HepG2 (cell line): ENCODE measurements around the gene GNRH2. TPM values are rescaled to one million over a fixed set of nuclear protein-coding genes. Genes with fewer than 3 reads are reported as not detected.
A peak's percentile ranks its signal among the peaks of the same experiment; 100 is the strongest.

Experiments
- ARID2 ChIP-seq: sonication (generic); formaldehyde crosslinking; IDR thresholded peaks from 2 replicates; pipeline ENCODE4 v1.8.1; 2022; ENCODE audit warnings: mild to moderate bottlenecking, missing genetic modification reagents, borderline replicate concordance
- CBX2 ChIP-seq, 2 experiments: fragments of 200-600 bp in 1 of 2; sonication (generic); formaldehyde crosslinking in 1 of 2; IDR thresholded peaks; 2 replicates each; pipeline versions ENCODE4 v1.7.0 to v1.8.1; 2018 to 2022; ENCODE audit warnings: low read depth in 2 of 2, low read length in 1 of 2, mild to moderate bottlenecking in 1 of 2, missing genetic modification reagents in 1 of 2
- CEBPB ChIP-seq: IDR thresholded peaks from 2 replicates; pipeline ENCODE4 v1.6.1; 2011; ENCODE audit warnings: low read depth, low read length, improper control_type of control experiment, borderline replicate concordance
- EED ChIP-seq: sonication (generic); formaldehyde crosslinking; IDR thresholded peaks from 2 replicates; pipeline ENCODE4 v1.5.0; 2020; ENCODE audit warnings: mild to moderate bottlenecking, missing genetic modification reagents
- HDAC2 ChIP-seq: sonication (generic); formaldehyde crosslinking; IDR thresholded peaks from 2 replicates; pipeline ENCODE4 v1.4.0; 2020; ENCODE audit warnings: missing genetic modification reagents
- NFRKB ChIP-seq: fragments of 450-650 bp; IDR thresholded peaks from 2 replicates; pipeline ENCODE4 v1.6.1; 2017
- NFYB ChIP-seq: sonication (generic); formaldehyde crosslinking; IDR thresholded peaks from 2 replicates; pipeline ENCODE4 v1.4.0; 2020; ENCODE audit warnings: missing genetic modification reagents
- NONO ChIP-seq, 2 experiments: fragments of 450-650 bp in 1 of 2; sonication (generic) in 1 of 2; formaldehyde crosslinking in 1 of 2; IDR thresholded peaks in 1 of 2; conservative IDR thresholded peaks in 1 of 2; 2 replicates each; pipeline versions ENCODE4 v1.6.1 to v1.8.0; 2017 to 2022; ENCODE audit warnings: mild to moderate bottlenecking in 1 of 2, missing genetic modification reagents in 1 of 2, moderate library complexity in 1 of 2
- POLR2G ChIP-seq: fragments of 200-400 bp; formaldehyde crosslinking; IDR thresholded peaks from 2 replicates; pipeline ENCODE4 v1.6.1; 2018; ENCODE audit warnings: mild to moderate bottlenecking, low read depth, low read length, moderate library complexity
- SNAPC2 ChIP-seq: sonication (generic); formaldehyde crosslinking; IDR thresholded peaks from 2 replicates; pipeline ENCODE4 v1.8.1; 2022; ENCODE audit warnings: mild to moderate bottlenecking, missing genetic modification reagents
- TEAD3 ChIP-seq: optimal IDR thresholded peaks from 2 replicates; pipeline ENCODE3; 2016; ENCODE audit warnings: borderline replicate concordance
- YEATS4 ChIP-seq: sonication (generic); formaldehyde crosslinking; IDR thresholded peaks from 2 replicates; pipeline ENCODE4 v1.4.0; 2020; ENCODE audit warnings: missing genetic modification reagents, borderline replicate concordance
- ZNF160 ChIP-seq: sonication (generic); formaldehyde crosslinking; IDR thresholded peaks from 2 replicates; pipeline ENCODE4 v1.8.0; 2022; ENCODE audit warnings: mild to moderate bottlenecking, inconsistent platforms, missing genetic modification reagents
- ZNF747 ChIP-seq: sonication (generic); formaldehyde crosslinking; IDR thresholded peaks from 2 replicates; pipeline ENCODE4 v1.8.1; 2023; ENCODE audit warnings: missing genetic modification reagents, mild to moderate bottlenecking, borderline replicate concordance
- ZNF768 ChIP-seq: sonication (generic); formaldehyde crosslinking; IDR thresholded peaks from 2 replicates; pipeline ENCODE4 v1.4.0; 2020; ENCODE audit warnings: missing genetic modification reagents
- ZNF776 ChIP-seq: sonication (generic); formaldehyde crosslinking; IDR thresholded peaks from 2 replicates; pipeline ENCODE4 v1.4.0; 2020; ENCODE audit warnings: mild to moderate bottlenecking, missing genetic modification reagents
- ZZZ3 ChIP-seq: sonication (generic); formaldehyde crosslinking; IDR thresholded peaks from 2 replicates; pipeline ENCODE4 v1.4.0; 2020; ENCODE audit warnings: missing genetic modification reagents, mild to moderate bottlenecking, borderline replicate concordance
- polyA plus RNA-seq, 8 experiments: library from polyadenylated mRNA; depleted of rRNA in 3 of 8; stranded (reverse) in 7 of 8; unstranded in 1 of 8; fragments of >200 nt; fragmentation: Illumina TruSeq in 4 of 8; extraction: Trizol in 4 of 8; gene quantifications; 2 replicates each; pipeline versions ENCODE4 v1.2.1 to v1.2.3, GENCODE V29; 2011 to 2016; ENCODE audit warnings: low read depth in 4 of 8, missing spikeins in 1 of 8, mixed read lengths in 1 of 8; ENCODE audit not compliant: insufficient read depth in 1 of 8
- total RNA-seq, 5 experiments: library from RNA; depleted of rRNA; stranded (reverse); fragments of >200 nt; fragmentation: Illumina TruSeq; extraction: Trizol; gene quantifications; 2 replicates each; pipeline ENCODE4 v1.2.3, GENCODE V29; 2016; ENCODE audit warnings: low read depth in 1 of 5
- TF ChIP-seq, protein P1 (sequence below): IDR thresholded peaks from 2 replicates; pipeline ENCODE4 v1.6.1; 2012; ENCODE audit warnings: inconsistent platforms
- TF ChIP-seq, protein P2 (sequence below): IDR thresholded peaks from 2 replicates; pipeline ENCODE4 v1.6.1; 2016; ENCODE audit warnings: low read depth, borderline replicate concordance
- TF ChIP-seq, protein P3 (sequence below): sonication (generic); formaldehyde crosslinking; IDR thresholded peaks from 2 replicates; pipeline ENCODE4 v1.4.0; 2020; ENCODE audit warnings: low read depth, mild to moderate bottlenecking, missing genetic modification reagents
- TF ChIP-seq, protein P4 (sequence below): sonication (generic); formaldehyde crosslinking; IDR thresholded peaks from 2 replicates; pipeline ENCODE4 v1.8.0; 2022; ENCODE audit warnings: mild to moderate bottlenecking, missing genetic modification reagents, moderate library complexity
- TF ChIP-seq, protein P5 (sequence below): IDR thresholded peaks from 2 replicates; pipeline ENCODE4 v1.6.1; 2012; ENCODE audit warnings: low read depth, low read length, improper control_type of control experiment
- TF ChIP-seq, protein P6 (sequence below): sonication (generic); formaldehyde crosslinking; IDR thresholded peaks from 2 replicates; pipeline ENCODE4 v1.4.0; 2020; ENCODE audit warnings: missing genetic modification reagents
- TF ChIP-seq, protein P7 (sequence below): IDR thresholded peaks from 2 replicates; pipeline ENCODE4 v1.6.1; 2016

The GNRH2 gene
- total and polyA plus RNA-seq, 2 of the 13 experiments (the other 11 are each of a cell fraction or from before 2014, with no cell fraction given), result 0.28 TPM; not detected in 1

DNA sequence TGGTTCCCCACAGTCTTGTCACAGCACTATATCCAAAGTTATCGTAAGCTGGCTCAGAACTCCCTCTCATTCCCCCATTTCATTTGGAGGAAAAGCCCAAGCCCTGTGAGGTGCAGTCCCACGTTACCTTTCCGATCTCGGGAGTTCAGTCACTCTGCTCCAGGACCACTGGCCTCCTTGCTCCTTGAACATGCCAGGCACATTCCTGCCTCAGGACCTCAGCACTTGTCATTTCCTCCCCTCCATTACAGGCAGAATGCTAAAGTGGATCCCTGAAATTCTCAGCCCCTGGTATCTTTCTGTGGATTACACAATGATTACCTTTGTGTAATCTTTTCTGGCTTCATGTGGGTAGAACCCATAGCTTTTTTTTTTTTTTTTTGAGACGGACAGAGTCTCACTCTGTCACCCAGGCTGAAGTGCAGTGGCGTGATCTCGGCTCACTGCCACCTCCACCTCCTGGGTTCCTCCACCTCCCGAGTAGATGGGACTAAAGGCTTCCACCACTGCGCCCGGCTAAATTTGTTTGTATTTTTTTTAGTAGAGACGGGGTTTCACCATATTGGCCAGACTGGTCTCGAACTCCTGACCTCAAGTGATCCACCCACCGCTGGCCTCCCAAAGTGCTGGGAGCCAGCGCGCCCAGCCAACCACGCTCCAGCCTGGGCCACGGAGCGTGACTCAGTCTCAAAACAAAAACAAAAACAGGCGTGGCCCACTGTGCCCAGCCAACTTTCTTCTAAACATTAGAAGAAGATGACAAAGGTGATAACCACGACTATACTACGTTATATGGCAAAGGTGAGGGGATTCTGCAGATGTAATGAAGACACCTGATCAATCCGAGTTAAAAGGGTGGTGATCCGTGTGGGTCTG lies 24.0 kb downstream of the GNRH2 start (continued):
- TF ChIP-seq NONO (IDR thresholded peaks at IDR 0.05) (no peak), NONO (CRISPR knock-in tag; conservative IDR thresholded peaks at IDR 0.05) (peak; percentile 39; the same call in 1 of the 2 replicates), TEAD3 (CRISPR knock-in tag) (peak; percentile 55), CBX2 (IDR thresholded peaks at IDR 0.05; ENCODE audit: low read depth, low read length) (no peak), CBX2 (CRISPR knock-in tag; IDR thresholded peaks at IDR 0.05; ENCODE audit: low read depth) (no peak), ZNF776 (CRISPR knock-in tag) (no peak), NFRKB (no peak), ZZZ3 (CRISPR knock-in tag) (no peak), YEATS4 (CRISPR knock-in tag) (no peak), ZNF160 (no peak), ARID2 (CRISPR knock-in tag) (no peak), CEBPB (peak; percentile 61; the same call in 1 of the 2 replicates), NFYB (CRISPR knock-in tag) (no peak), SNAPC2 (CRISPR knock-in tag) (no peak), ZNF747 (CRISPR knock-in tag) (no peak), POLR2G (no peak), EED (no peak), ZNF768 (CRISPR knock-in tag) (0 out of 2 replicates have a peak, but pooled peaks have one; percentile 29), HDAC2 (CRISPR knock-in tag) (no peak)
- TF ChIP-seq, protein P1, sequence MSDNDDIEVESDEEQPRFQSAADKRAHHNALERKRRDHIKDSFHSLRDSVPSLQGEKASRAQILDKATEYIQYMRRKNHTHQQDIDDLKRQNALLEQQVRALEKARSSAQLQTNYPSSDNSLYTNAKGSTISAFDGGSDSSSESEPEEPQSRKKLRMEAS, result 0 out of 2 replicates have a peak, but pooled peaks have one; percentile 35
- TF ChIP-seq, protein P2, sequence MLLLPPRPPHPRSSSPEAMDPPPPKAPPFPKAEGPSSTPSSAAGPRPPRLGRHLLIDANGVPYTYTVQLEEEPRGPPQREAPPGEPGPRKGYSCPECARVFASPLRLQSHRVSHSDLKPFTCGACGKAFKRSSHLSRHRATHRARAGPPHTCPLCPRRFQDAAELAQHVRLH (CRISPR knock-in tag), result no peak
- TF ChIP-seq, protein P3, sequence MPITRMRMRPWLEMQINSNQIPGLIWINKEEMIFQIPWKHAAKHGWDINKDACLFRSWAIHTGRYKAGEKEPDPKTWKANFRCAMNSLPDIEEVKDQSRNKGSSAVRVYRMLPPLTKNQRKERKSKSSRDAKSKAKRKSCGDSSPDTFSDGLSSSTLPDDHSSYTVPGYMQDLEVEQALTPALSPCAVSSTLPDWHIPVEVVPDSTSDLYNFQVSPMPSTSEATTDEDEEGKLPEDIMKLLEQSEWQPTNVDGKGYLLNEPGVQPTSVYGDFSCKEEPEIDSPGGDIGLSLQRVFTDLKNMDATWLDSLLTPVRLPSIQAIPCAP (CRISPR knock-in tag), result no peak
- TF ChIP-seq, protein P4, sequence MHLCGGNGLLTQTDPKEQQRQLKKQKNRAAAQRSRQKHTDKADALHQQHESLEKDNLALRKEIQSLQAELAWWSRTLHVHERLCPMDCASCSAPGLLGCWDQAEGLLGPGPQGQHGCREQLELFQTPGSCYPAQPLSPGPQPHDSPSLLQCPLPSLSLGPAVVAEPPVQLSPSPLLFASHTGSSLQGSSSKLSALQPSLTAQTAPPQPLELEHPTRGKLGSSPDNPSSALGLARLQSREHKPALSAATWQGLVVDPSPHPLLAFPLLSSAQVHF, result no peak
- TF ChIP-seq, protein P5, sequence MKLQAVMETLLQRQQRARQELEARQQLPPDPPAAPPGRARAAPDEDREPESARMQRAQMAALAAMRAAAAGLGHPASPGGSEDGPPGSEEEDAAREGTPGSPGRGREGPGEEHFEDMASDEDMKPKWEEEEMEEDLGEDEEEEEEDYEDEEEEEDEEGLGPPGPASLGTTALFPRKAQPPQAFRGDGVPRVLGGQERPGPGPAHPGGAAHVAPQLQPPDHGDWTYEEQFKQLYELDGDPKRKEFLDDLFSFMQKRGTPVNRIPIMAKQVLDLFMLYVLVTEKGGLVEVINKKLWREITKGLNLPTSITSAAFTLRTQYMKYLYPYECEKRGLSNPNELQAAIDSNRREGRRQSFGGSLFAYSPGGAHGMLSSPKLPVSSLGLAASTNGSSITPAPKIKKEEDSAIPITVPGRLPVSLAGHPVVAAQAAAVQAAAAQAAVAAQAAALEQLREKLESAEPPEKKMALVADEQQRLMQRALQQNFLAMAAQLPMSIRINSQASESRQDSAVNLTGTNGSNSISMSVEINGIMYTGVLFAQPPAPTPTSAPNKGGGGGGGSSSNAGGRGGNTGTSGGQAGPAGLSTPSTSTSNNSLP, result no peak
- TF ChIP-seq, protein P6, sequence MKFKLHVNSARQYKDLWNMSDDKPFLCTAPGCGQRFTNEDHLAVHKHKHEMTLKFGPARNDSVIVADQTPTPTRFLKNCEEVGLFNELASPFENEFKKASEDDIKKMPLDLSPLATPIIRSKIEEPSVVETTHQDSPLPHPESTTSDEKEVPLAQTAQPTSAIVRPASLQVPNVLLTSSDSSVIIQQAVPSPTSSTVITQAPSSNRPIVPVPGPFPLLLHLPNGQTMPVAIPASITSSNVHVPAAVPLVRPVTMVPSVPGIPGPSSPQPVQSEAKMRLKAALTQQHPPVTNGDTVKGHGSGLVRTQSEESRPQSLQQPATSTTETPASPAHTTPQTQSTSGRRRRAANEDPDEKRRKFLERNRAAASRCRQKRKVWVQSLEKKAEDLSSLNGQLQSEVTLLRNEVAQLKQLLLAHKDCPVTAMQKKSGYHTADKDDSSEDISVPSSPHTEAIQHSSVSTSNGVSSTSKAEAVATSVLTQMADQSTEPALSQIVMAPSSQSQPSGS (CRISPR knock-in tag), result 0 out of 2 replicates have a peak, but pooled peaks have one; percentile 10
- TF ChIP-seq, protein P7, sequence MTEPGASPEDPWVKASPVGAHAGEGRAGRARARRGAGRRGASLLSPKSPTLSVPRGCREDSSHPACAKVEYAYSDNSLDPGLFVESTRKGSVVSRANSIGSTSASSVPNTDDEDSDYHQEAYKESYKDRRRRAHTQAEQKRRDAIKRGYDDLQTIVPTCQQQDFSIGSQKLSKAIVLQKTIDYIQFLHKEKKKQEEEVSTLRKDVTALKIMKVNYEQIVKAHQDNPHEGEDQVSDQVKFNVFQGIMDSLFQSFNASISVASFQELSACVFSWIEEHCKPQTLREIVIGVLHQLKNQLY (CRISPR knock-in tag), result no peak
